Astrocyte (in vitro differentiated cells and primary cell): ENCODE data around the gene MYH15. TPM values are rescaled to one million over a fixed set of nuclear protein-coding genes. Genes with fewer than 3 reads are reported as not detected.

Experiments used
- DNase-seq: peaks from one replicate; pipeline ENCODE4 v3.0.0-alpha.2; 2010; ENCODE audit warnings: low read depth
- FAIRE-seq: peaks from 2 replicates; lab custom pipeline; 2011; peaks lifted over from hg19 to GRCh38; lab: Jason Lieb, UNC
- H2AFZ ChIP-seq: 2 replicates; pipeline ENCODE4 v1.6.0; 2012; ENCODE audit warnings: low read depth, low read length, inconsistent platforms
- H3K27ac ChIP-seq: 2 replicates; pipeline ENCODE4 v1.5.1; 2011; ENCODE audit warnings: low read depth, low read length, inconsistent platforms
- H3K27me3 ChIP-seq: 2 replicates; pipeline ENCODE4 v1.6.0; 2011; ENCODE audit warnings: low read length, inconsistent platforms; ENCODE audit not compliant: insufficient read depth
- H3K36me3 ChIP-seq: 2 replicates; pipeline ENCODE4 v1.5.1; 2011; ENCODE audit warnings: low read length, inconsistent platforms; ENCODE audit not compliant: insufficient read depth
- H3K4me1 ChIP-seq: 2 replicates; pipeline ENCODE4 v1.5.1; 2011; ENCODE audit warnings: low read length, inconsistent platforms; ENCODE audit not compliant: insufficient read depth
- H3K4me2 ChIP-seq: 2 replicates; pipeline ENCODE4 v1.6.0; 2012; ENCODE audit warnings: low read length, inconsistent platforms
- H3K4me3 ChIP-seq: 2 replicates; pipeline ENCODE4 v1.5.1; 2011; ENCODE audit warnings: low read depth, mild to moderate bottlenecking, low read length, inconsistent platforms; ENCODE audit not compliant: insufficient read depth
- H3K79me2 ChIP-seq: 2 replicates; pipeline ENCODE4 v1.6.0; 2012; ENCODE audit warnings: mild to moderate bottlenecking, low read length, inconsistent platforms; ENCODE audit not compliant: insufficient read depth
- H3K9ac ChIP-seq: 2 replicates; pipeline ENCODE4 v1.6.0; 2012; ENCODE audit warnings: mild to moderate bottlenecking, low read length, inconsistent platforms
- H3K9me3 ChIP-seq: 2 replicates; pipeline ENCODE4 v1.5.1; 2012; ENCODE audit warnings: low read depth, mild to moderate bottlenecking, low read length, inconsistent platforms; ENCODE audit not compliant: insufficient read depth
- H4K20me1 ChIP-seq: 2 replicates; pipeline ENCODE4 v1.6.0; 2012; ENCODE audit warnings: low read length, inconsistent platforms; ENCODE audit not compliant: insufficient read depth
- H3K27ac Mint-ChIP-seq: one replicate; pipeline ENCODE4 v1.8.0; 2021; ENCODE audit warnings: mild to moderate bottlenecking, mixed read lengths; ENCODE audit not compliant: unreplicated experiment
- H3K27me3 Mint-ChIP-seq: one replicate; pipeline ENCODE4 v1.8.0; 2021; ENCODE audit warnings: low read depth, mixed read lengths; ENCODE audit not compliant: unreplicated experiment
- H3K36me3 Mint-ChIP-seq: one replicate; pipeline ENCODE4 v1.8.0; 2021; ENCODE audit warnings: low read depth, mixed read lengths; ENCODE audit not compliant: unreplicated experiment
- H3K4me1 Mint-ChIP-seq: one replicate; pipeline ENCODE4 v1.8.0; 2021; ENCODE audit warnings: low read depth, mixed read lengths; ENCODE audit not compliant: unreplicated experiment
- H3K4me3 Mint-ChIP-seq: one replicate; pipeline ENCODE4 v1.8.0; 2021; ENCODE audit warnings: mild to moderate bottlenecking, moderate library complexity, mixed read lengths; ENCODE audit not compliant: unreplicated experiment
- H3K9me3 Mint-ChIP-seq: one replicate; pipeline ENCODE4 v1.8.0; 2021; ENCODE audit warnings: mild to moderate bottlenecking, mixed read lengths; ENCODE audit not compliant: unreplicated experiment
- EZH2 ChIP-seq: IDR thresholded peaks from 2 replicates; pipeline ENCODE4 v1.6.1; 2012; ENCODE audit warnings: mild to moderate bottlenecking, low read length, inconsistent platforms; ENCODE audit not compliant: insufficient read depth
- total RNA-seq: library from RNA; stranded (reverse); gene quantifications from 2 replicates; pipeline ENCODE4 v1.2.1, GENCODE V29; 2021
- TF ChIP-seq, protein P1 (sequence below): IDR thresholded peaks from 2 replicates; pipeline ENCODE4 v1.5.1; 2011; ENCODE audit warnings: low read depth, mild to moderate bottlenecking, inconsistent platforms, low read length, moderate library complexity; ENCODE audit not compliant: insufficient read depth

Gene MYH15
- total RNA-seq, 1 donor from 2014 or later: 0.59 TPM

GRCh38 chr3:108346301-108347227 lies 163.8 kb downstream of the MYH15 start:
- H3K4me3 Mint-ChIP-seq: no peak overlapping the region
- no peak overlapping the region for H2AFZ ChIP-seq

GRCh38 chr3:108345492-108346205 lies 164.7 kb downstream of the MYH15 start:
- no peaks in the 10 kb centered on the region for H3K79me2 ChIP-seq
- DNase-seq: peak; percentile 35
- H3K9me3 Mint-ChIP-seq: no peaks in the 10 kb centered on the region
- H3K4me3 Mint-ChIP-seq: peak overlapping the region; percentile 10
- H3K27me3 Mint-ChIP-seq: peaks cover 2% of the 10 kb centered on the region
- no peak overlapping the region for H2AFZ ChIP-seq
- H3K4me2 ChIP-seq: no peak overlapping the region
- no peaks in the 10 kb centered on the region for H4K20me1 ChIP-seq
- H3K4me1 Mint-ChIP-seq: peaks cover 22% of the 10 kb centered on the region
- H3K27me3 ChIP-seq: no peaks in the 10 kb centered on the region
- no peak overlapping the region for H3K27ac ChIP-seq
- no peak overlapping the region for H3K9ac ChIP-seq
- H3K9me3 ChIP-seq: no peaks in the 10 kb centered on the region
- H3K27ac Mint-ChIP-seq: peak overlapping the region; percentile 77
- H3K36me3 ChIP-seq: no peaks in the 10 kb centered on the region
- no peak overlapping the region for H3K4me3 ChIP-seq
- no peaks in the 10 kb centered on the region for H3K4me1 ChIP-seq
- no peaks in the 10 kb centered on the region for H3K36me3 Mint-ChIP-seq
- TF ChIP-seq, protein P1, sequence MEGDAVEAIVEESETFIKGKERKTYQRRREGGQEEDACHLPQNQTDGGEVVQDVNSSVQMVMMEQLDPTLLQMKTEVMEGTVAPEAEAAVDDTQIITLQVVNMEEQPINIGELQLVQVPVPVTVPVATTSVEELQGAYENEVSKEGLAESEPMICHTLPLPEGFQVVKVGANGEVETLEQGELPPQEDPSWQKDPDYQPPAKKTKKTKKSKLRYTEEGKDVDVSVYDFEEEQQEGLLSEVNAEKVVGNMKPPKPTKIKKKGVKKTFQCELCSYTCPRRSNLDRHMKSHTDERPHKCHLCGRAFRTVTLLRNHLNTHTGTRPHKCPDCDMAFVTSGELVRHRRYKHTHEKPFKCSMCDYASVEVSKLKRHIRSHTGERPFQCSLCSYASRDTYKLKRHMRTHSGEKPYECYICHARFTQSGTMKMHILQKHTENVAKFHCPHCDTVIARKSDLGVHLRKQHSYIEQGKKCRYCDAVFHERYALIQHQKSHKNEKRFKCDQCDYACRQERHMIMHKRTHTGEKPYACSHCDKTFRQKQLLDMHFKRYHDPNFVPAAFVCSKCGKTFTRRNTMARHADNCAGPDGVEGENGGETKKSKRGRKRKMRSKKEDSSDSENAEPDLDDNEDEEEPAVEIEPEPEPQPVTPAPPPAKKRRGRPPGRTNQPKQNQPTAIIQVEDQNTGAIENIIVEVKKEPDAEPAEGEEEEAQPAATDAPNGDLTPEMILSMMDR: no peak
- no peak for TF ChIP-seq EZH2
- FAIRE-seq: no peak

More at GRCh38 chr3:108346301-108347227, 163.8 kb downstream of the MYH15 start:
- H3K9me3 Mint-ChIP-seq: no peaks in the 10 kb centered on the region
- no peak for FAIRE-seq
- Histone ChIP-seq H3K4me2 (no peak overlapping the region), H3K9me3 (no peaks in the 10 kb centered on the region), H3K27me3 (no peaks in the 10 kb centered on the region), H3K9ac (no peak overlapping the region), H3K4me3 (no peak overlapping the region), H4K20me1 (no peaks in the 10 kb centered on the region), H3K79me2 (no peaks in the 10 kb centered on the region), H3K27ac (no peak overlapping the region), H3K4me1 (no peaks in the 10 kb centered on the region), H3K36me3 (no peaks in the 10 kb centered on the region)
- H3K27ac Mint-ChIP-seq: peak overlapping the region; percentile 77
- peaks cover 22% of the 10 kb centered on the region for H3K4me1 Mint-ChIP-seq
- H3K36me3 Mint-ChIP-seq: no peaks in the 10 kb centered on the region
- no peak for TF ChIP-seq EZH2
- TF ChIP-seq, protein P1: no peak
- DNase-seq: peak; percentile 47
- peaks cover 2% of the 10 kb centered on the region for H3K27me3 Mint-ChIP-seq
